Measurements from ENCODE around the gene GNAI2. TPM values are rescaled to one million over a fixed set of nuclear protein-coding genes. Genes with fewer than 3 reads are reported as not detected.

Gene GNAI2
- total and polyA plus RNA-seq, 8 donors, result 26.9 to 104 (median 51.9) TPM

GRCh38 chr3:50298836-50299637 lies 63.0 kb downstream of the GNAI2 start, which contains the start of the genes HYAL3 and NAA80:
Gene HYAL3, minus strand, starts transcription at chr3:50299405. Its CDS starts 3,803 bp downstream, at chr3:50295602.
Gene NAA80, minus strand, starts transcription at chr3:50299405. Its CDS starts 1,942 bp downstream, at chr3:50297463.
- Histone ChIP-seq H3K27me3 (no peaks in the 10 kb centered on the region), H3K27ac (peak within 1 kb of the TSS; percentile 61 to 83 (median 79)), H3K36me3 (no peaks in the 10 kb centered on the region), H3K4me1 (peaks cover 11 to 14% (median 11%) of the 10 kb centered on the region in 3 donors), H3K9me3 (no peaks in the 10 kb centered on the region), H3K4me3 (peak within 1 kb of the TSS; percentile 21 to 67 (median 52))
- DNase-seq (peak; percentile 96 to 100 (median 99)), FAIRE-seq (peak; percentile 98), ATAC-seq (peak; percentile 87 to 92 (median 89))
- peak in 2 of 4 donors; percentile 8 to 31 for TF ChIP-seq CTCF (IDR thresholded peaks at IDR 0.05)
- intact Hi-C loops (cut with DNase I), result no loop called here
- WGBS, 2 donors, result 0 to 1% methylated on average over 56 to 61 of the region's 61 CpGs

DNA sequence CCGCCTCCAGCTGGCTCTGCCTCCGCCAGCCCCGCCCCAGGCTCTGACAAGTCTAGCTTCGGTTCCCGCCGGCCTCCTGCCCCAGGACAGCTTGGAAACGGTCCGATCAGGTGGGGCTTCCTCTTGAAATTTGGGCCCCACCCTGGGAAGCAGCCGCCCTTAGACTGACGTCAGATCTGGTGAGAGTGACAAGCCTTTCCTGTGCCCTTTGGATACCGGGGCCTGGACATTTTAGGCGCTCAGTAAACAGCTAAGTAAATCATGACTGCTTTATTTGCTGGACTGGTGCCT lies 63.6 kb downstream of the GNAI2 start:
- intact Hi-C loops (cut with DNase I), result no loop called here
- 1 to 3% methylated on average over 12 of the region's 12 CpGs for WGBS, 2 donors
- H3K4me3 ChIP-seq, result peak overlapping the region in 3 of 4 donors; percentile 12 to 67 (median 32)
- H3K27ac ChIP-seq, result peak overlapping the region; percentile 61 to 83 (median 79)
- TF ChIP-seq CTCF (IDR thresholded peaks at IDR 0.05), result no peak
- H3K27me3 ChIP-seq, result no peaks in the 10 kb centered on the region
- no peaks in the 10 kb centered on the region for H3K9me3 ChIP-seq
- DNase-seq, result no peak
- no peak for FAIRE-seq
- H3K36me3 ChIP-seq, result no peaks in the 10 kb centered on the region
- H3K4me1 ChIP-seq, result peaks cover 11 to 14% (median 11%) of the 10 kb centered on the region in 3 donors
- no peak for ATAC-seq

GRCh38 chr3:50299929-50300680 lies 64.1 kb downstream of the GNAI2 start:
- peaks cover 11 to 14% (median 11%) of the 10 kb centered on the region in 3 donors for H3K4me1 ChIP-seq
- no peaks in the 10 kb centered on the region for H3K36me3 ChIP-seq
- DNase-seq (peak in 3 of 6 donors; percentile 42 to 76 (median 53)), FAIRE-seq (no peak), ATAC-seq (peak in 2 of 4 donors; percentile 10 to 11)
- H3K27me3 ChIP-seq, result no peaks in the 10 kb centered on the region
- intact Hi-C loops (cut with DNase I), result no loop called here
- H3K27ac ChIP-seq, result peak overlapping the region; percentile 61 to 83 (median 79)
- H3K9me3 ChIP-seq, result no peaks in the 10 kb centered on the region
- H3K4me3 ChIP-seq, result peak overlapping the region in 3 of 4 donors; percentile 12 to 67 (median 32)
- 51 to 52% methylated on average over 12 of the region's 12 CpGs for WGBS, 2 donors
- no peak for TF ChIP-seq CTCF (IDR thresholded peaks at IDR 0.05)

DNA sequence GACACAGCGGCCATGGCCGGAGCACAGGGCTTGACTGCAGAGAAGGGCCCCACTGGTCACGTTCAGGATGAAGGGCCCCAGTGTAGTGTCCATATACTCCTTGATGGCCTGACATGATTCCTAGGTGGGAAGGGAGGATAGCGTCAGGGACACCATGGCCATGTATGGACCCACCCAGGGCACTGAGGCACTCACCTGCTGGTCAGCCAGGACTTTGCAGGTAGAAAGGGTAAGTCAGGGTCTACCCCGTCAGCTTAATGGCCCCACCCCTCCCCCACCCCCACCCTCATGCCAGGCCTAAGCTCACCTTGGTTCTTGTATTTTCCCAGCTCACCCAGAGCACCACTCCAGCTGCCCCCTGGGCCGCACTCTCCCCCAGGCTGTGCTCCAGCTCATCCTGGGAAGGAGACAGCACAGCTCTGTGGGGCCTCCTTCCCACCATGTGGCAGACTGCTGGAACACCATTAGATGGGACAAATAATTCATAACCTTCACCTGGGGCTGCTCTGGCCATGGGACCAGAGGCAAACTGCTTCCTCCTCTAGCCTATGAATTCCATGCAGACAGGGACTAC lies 64.8 kb downstream of the GNAI2 start:
- intact Hi-C loops (cut with DNase I), result no loop called here
- DNase-seq (no peak), ATAC-seq (no peak), FAIRE-seq (no peak)
- no peaks in the 10 kb centered on the region for H3K27me3 ChIP-seq
- TF ChIP-seq CTCF (IDR thresholded peaks at IDR 0.05), result no peak
- H3K27ac ChIP-seq, result peak overlapping the region in 1 of 4 donors; percentile 80
- WGBS, 2 donors, result 88 to 89% methylated on average over 6 of the region's 6 CpGs
- no peaks in the 10 kb centered on the region for H3K9me3 ChIP-seq
- peaks cover 11 to 14% (median 11%) of the 10 kb centered on the region in 3 donors for H3K4me1 ChIP-seq
- peak overlapping the region in 1 of 4 donors; percentile 67 for H3K4me3 ChIP-seq
- no peaks in the 10 kb centered on the region for H3K36me3 ChIP-seq

Data from pancreas (tissue), 10 donors.